MCF 10A (cell line): ENCODE data around the gene GAS7. TPM values are rescaled to one million over a fixed set of nuclear protein-coding genes. Genes with fewer than 3 reads are reported as not detected.

Experiments
- BruUV-seq: library from RNA; stranded (reverse); fragments of 400-500 nt; replicated peaks from 2 replicates; lab custom pipeline; 2021; lab: Mats Ljungman, UMichigan
- CTCF ChIA-PET: fragments of 300-600 bp; sonication (Branson Sonifier 250); formaldehyde crosslinking; extraction: SDS; loops from one replicate; lab custom pipeline; 2021; ENCODE audit warnings: antibody characterized with exemption, inconsistent platforms; lab: Yijun Ruan, JAX
- POLR2A ChIA-PET: fragments of 300-600, 350-650 bp; sonication (Branson Sonifier 250); formaldehyde crosslinking; extraction: SDS; loops from one replicate; lab custom pipeline; 2020; ENCODE audit warnings: antibody characterized with exemption, inconsistent platforms; lab: Yijun Ruan, JAX
- DNase-seq: peaks from one replicate; pipeline ENCODE4 v3.0.0-alpha.2; 2018; ENCODE audit not compliant: unreplicated experiment
- H3K27ac Mint-ChIP-seq: one replicate; pipeline ENCODE4 v1.8.0; 2022; ENCODE audit warnings: mild to moderate bottlenecking, low read depth, mixed read lengths; ENCODE audit not compliant: unreplicated experiment
- H3K27me3 Mint-ChIP-seq: one replicate; pipeline ENCODE4 v1.8.0; 2022; ENCODE audit warnings: mixed read lengths; ENCODE audit not compliant: insufficient read depth, unreplicated experiment
- H3K36me3 Mint-ChIP-seq: one replicate; pipeline ENCODE4 v1.8.0; 2022; ENCODE audit warnings: mild to moderate bottlenecking, moderate library complexity, mixed read lengths; ENCODE audit not compliant: insufficient read depth, unreplicated experiment
- H3K4me1 Mint-ChIP-seq: one replicate; pipeline ENCODE4 v1.8.0; 2022; ENCODE audit warnings: mixed read lengths; ENCODE audit not compliant: insufficient read depth, unreplicated experiment
- H3K4me3 Mint-ChIP-seq: one replicate; pipeline ENCODE4 v1.8.0; 2022; ENCODE audit warnings: mild to moderate bottlenecking, moderate library complexity, mixed read lengths; ENCODE audit not compliant: unreplicated experiment
- H3K9me3 Mint-ChIP-seq: one replicate; pipeline ENCODE4 v1.8.0; 2022; ENCODE audit warnings: mixed read lengths; ENCODE audit not compliant: unreplicated experiment
- intact Hi-C: fragments of 100-400 bp; cut with micrococcal nuclease; formaldehyde crosslinking; loops from 2 replicates; pipeline ENCODE4 v1.14.1; 2022
- total RNA-seq: library from RNA; stranded (reverse); gene quantifications from 2 replicates; pipeline ENCODE4 v1.2.3, GENCODE V29; 2022
- TF ChIP-seq, protein P1 (sequence below): fragments of 200-600 bp; IDR thresholded peaks from one replicate; pipeline ENCODE4 v1.8.0; 2022; ENCODE audit warnings: antibody characterized with exemption, mild to moderate bottlenecking; ENCODE audit not compliant: unreplicated experiment

Gene GAS7
- total RNA-seq, 1 experiment from 2014 or later = not detected

- BruUV-seq = no TSS peak
- H3K27ac Mint-ChIP-seq = no peak overlapping the region
- CTCF ChIA-PET = interaction anchor here (0.7 kb wide), 1 partner anchor 56 kb away, joined by 3 read pairs; no protein-coding TSS in a partner anchor
Observed at GRCh38 chr17:10186771-10187410, 11.5 kb downstream of the GAS7 start.

DNA sequence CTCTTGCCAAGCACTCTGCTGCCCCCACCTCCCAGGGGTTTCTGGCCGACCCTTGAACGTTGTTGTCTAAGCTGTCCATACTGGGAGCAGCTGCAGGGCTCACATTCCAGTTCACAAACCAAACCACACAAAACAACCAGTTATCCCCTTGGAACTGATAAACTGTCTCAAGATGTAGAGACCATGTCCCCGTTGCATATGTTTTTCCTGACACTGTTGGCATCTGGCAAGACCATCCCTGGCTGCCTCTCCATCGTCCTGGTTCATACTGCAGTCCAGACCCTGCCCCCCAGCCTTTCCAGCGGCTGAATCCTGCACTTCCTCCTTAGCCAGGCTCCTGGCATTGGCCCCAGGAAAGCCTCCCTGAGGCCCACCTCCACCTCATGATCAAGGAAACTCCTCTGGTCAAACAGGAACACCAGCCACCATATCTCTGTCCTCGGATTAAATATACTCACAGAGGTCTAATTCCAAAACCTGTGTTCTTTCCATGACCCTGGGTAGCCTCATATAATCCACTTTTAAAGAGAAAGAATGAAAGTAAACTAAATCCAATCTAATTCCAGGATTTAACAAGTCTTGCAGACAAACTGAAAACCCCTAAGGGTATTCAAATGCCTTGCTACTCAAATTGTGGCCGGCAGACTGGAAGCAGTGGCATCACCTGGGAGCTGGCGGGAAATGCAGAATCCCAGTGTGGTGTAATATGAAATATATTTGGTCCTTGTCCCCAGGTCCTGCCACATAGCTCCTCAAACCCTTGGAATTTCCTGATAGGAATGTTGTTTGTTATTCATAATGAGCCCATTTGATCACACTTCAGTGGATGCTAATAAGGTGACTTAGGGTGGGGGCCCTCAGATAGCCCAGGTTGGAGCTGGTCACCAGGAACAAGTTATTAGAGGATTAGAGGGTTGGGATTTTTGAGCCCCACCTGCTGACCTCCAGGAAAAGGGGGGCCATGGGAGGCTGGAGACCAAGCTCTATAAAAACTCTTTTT is 14.2 kb downstream of the GAS7 start:
- no TSS peak for BruUV-seq
- TF ChIP-seq, protein P1, sequence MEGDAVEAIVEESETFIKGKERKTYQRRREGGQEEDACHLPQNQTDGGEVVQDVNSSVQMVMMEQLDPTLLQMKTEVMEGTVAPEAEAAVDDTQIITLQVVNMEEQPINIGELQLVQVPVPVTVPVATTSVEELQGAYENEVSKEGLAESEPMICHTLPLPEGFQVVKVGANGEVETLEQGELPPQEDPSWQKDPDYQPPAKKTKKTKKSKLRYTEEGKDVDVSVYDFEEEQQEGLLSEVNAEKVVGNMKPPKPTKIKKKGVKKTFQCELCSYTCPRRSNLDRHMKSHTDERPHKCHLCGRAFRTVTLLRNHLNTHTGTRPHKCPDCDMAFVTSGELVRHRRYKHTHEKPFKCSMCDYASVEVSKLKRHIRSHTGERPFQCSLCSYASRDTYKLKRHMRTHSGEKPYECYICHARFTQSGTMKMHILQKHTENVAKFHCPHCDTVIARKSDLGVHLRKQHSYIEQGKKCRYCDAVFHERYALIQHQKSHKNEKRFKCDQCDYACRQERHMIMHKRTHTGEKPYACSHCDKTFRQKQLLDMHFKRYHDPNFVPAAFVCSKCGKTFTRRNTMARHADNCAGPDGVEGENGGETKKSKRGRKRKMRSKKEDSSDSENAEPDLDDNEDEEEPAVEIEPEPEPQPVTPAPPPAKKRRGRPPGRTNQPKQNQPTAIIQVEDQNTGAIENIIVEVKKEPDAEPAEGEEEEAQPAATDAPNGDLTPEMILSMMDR = no peak
- no peak for DNase-seq
- Mint-ChIP-seq H3K27me3 (no peaks in the 10 kb centered on the region), H3K4me3 (no peak overlapping the region), H3K9me3 (no peaks in the 10 kb centered on the region), H3K27ac (no peak overlapping the region), H3K36me3 (no peaks in the 10 kb centered on the region), H3K4me1 (no peaks in the 10 kb centered on the region)
- intact Hi-C loops = no loop called here
- POLR2A ChIA-PET = no interaction called here
- CTCF ChIA-PET = interaction anchor here (0.6 kb wide), 1 partner anchor 217 kb away, joined by 3 read pairs; no protein-coding TSS in a partner anchor

More at GRCh38 chr17:10186771-10187410, 11.5 kb downstream of the GAS7 start:
- Mint-ChIP-seq H3K36me3 (no peaks in the 10 kb centered on the region), H3K27me3 (no peaks in the 10 kb centered on the region), H3K9me3 (no peaks in the 10 kb centered on the region), H3K4me3 (no peak overlapping the region), H3K4me1 (no peaks in the 10 kb centered on the region)
- POLR2A ChIA-PET = no interaction called here
- DNase-seq = no peak
- intact Hi-C loops = no loop called here
- TF ChIP-seq, protein P1 = no peak

DNA sequence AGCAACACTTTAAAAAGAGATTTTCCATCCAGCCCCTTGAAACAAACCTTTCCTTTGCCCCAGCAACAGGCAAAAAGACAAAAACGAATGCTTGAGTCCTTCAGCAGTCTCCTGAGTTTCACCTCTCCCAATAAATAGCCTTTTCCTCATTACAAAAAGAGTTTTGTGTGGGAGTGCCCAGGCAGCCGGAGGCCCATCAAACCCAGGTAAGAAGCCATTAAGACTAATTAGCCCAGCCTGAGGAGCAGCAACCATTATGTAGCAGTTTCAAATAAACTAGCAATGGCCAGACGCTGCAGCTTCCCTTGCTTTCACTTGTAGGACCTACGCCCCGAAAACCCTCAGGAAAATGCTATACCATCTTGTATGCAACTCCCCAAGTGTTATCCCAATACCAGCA is 15.6 kb downstream of the GAS7 start:
- H3K4me1 Mint-ChIP-seq = no peaks in the 10 kb centered on the region
- no peak overlapping the region for H3K4me3 Mint-ChIP-seq
- no peak overlapping the region for H3K27ac Mint-ChIP-seq
- H3K9me3 Mint-ChIP-seq = no peaks in the 10 kb centered on the region
- intact Hi-C loops = no loop called here
- no peaks in the 10 kb centered on the region for H3K27me3 Mint-ChIP-seq
- CTCF ChIA-PET = interaction anchor here (0.9 kb wide), 1 partner anchor 17 kb away, joined by 3 read pairs; no protein-coding TSS in a partner anchor
- no peaks in the 10 kb centered on the region for H3K36me3 Mint-ChIP-seq
- no peak for DNase-seq
- BruUV-seq = no TSS peak
- POLR2A ChIA-PET = no interaction called here
- TF ChIP-seq, protein P1 = no peak

DNA sequence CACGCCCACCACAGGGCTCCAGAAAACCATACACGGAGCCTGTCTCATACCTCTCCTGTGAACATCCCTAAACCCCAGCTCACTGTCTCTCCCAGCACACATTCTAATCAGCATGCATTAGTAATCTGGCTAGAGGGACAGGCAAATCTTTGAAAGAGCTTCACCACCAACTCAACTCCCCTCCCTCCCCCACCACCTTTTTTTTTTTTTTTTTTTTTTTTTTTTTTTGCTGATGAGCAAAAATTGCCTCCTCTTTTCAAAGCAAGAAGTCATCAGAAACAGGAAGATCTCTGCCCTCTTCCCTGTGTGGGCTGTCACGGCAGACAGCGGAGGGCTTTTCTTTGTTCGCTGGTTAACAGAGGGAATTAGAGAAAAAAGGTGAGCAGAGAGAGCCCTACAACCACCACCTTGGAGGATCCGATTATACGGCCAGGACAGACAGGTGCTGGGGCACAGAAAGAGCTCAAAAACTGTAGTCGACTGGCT is 19.9 kb downstream of the GAS7 start:
- no TSS peak for BruUV-seq
- Mint-ChIP-seq H3K4me1 (no peaks in the 10 kb centered on the region), H3K27me3 (no peaks in the 10 kb centered on the region), H3K4me3 (no peak overlapping the region), H3K9me3 (no peaks in the 10 kb centered on the region), H3K27ac (no peak overlapping the region), H3K36me3 (no peaks in the 10 kb centered on the region)
- TF ChIP-seq, protein P1 = no peak
- intact Hi-C loops = no loop called here
- CTCF ChIA-PET = no interaction called here
- DNase-seq = no peak
- POLR2A ChIA-PET = no interaction called here
